Neuronal stem cell (in vitro differentiated cells): Measurements from ENCODE around the gene CA5A.
A peak's percentile ranks its signal among the peaks of the same experiment; 100 is the strongest.
"Not testable (repeated sequence)": the region's sequence is repeated elsewhere in the genome, so short reads cannot be mapped to it uniquely, and the experiment has no call there.

Source experiments
- DNase-seq: peaks from one replicate; pipeline ENCODE4 v3.0.0-alpha.2; 2013; ENCODE audit warnings: low spot score
- H2AFZ ChIP-seq: one replicate; pipeline ENCODE4 v1.6.1; 2013; ENCODE audit warnings: mild to moderate bottlenecking, low read length, inconsistent platforms
- H2AK5ac ChIP-seq: 2 replicates; pipeline ENCODE4 v1.6.1; 2013; ENCODE audit warnings: low read depth, mild to moderate bottlenecking, inconsistent platforms, low read length, moderate library complexity, mixed read lengths
- H2BK120ac ChIP-seq: 2 replicates; pipeline ENCODE4 v1.6.1; 2013; ENCODE audit warnings: low read depth, mild to moderate bottlenecking, inconsistent platforms, low read length, moderate library complexity, mixed read lengths
- H2BK12ac ChIP-seq: one replicate; pipeline ENCODE4 v1.6.1; 2013; ENCODE audit warnings: low read length, inconsistent platforms
- H2BK15ac ChIP-seq: 2 replicates; pipeline ENCODE4 v1.6.1; 2013; ENCODE audit warnings: mild to moderate bottlenecking, low read length, inconsistent platforms, mixed read lengths
- H2BK5ac ChIP-seq: one replicate; pipeline ENCODE4 v1.6.1; 2013; ENCODE audit warnings: inconsistent platforms, mild to moderate bottlenecking, low read length, moderate library complexity
- H3K14ac ChIP-seq: one replicate; pipeline ENCODE4 v1.6.1; 2013; ENCODE audit warnings: low read length, inconsistent platforms
- H3K18ac ChIP-seq: 2 replicates; pipeline ENCODE4 v1.6.1; 2013; ENCODE audit warnings: low read length, inconsistent platforms
- H3K23ac ChIP-seq: 2 replicates; pipeline ENCODE4 v1.6.1; 2013; ENCODE audit warnings: low read depth, mild to moderate bottlenecking, mixed read lengths, low read length, inconsistent platforms; ENCODE audit not compliant: poor library complexity
- H3K27ac ChIP-seq: replicated peaks from 3 replicates; pipeline ENCODE4 v1.5.1; 2013; ENCODE audit warnings: low read length, inconsistent platforms
- H3K27me3 ChIP-seq, 3 experiments: 2 replicates each; pipeline ENCODE4 v1.6.1; 2013; ENCODE audit warnings: low read length in 3 of 3, mild to moderate bottlenecking in 2 of 3, inconsistent platforms in 1 of 3, low read depth in 1 of 3, mixed read lengths in 1 of 3, moderate library complexity in 1 of 3; ENCODE audit not compliant: control insufficient read depth in 3 of 3, insufficient read depth in 3 of 3
- H3K36me3 ChIP-seq, 2 donors: replicated peaks in 1 of 2; 2 replicates each; pipeline ENCODE4 v1.6.1; 2013; ENCODE audit warnings: low read length in 2 of 2; ENCODE audit not compliant: control insufficient read depth in 2 of 2, insufficient read depth in 2 of 2
- H3K4ac ChIP-seq: 2 replicates; pipeline ENCODE4 v1.6.1; 2013; ENCODE audit warnings: inconsistent platforms, mild to moderate bottlenecking, low read length, moderate library complexity
- H3K4me1 ChIP-seq, 2 donors: 1 replicate in 1 of 2; 2 replicates in 1 of 2; pipeline ENCODE4 v1.6.1; 2013; ENCODE audit warnings: low read length in 2 of 2, low read depth in 1 of 2; ENCODE audit not compliant: control insufficient read depth in 2 of 2, insufficient read depth in 1 of 2
- H3K4me2 ChIP-seq: one replicate; pipeline ENCODE4 v1.6.1; 2013; ENCODE audit warnings: mild to moderate bottlenecking, low read length, inconsistent platforms; ENCODE audit not compliant: insufficient read depth, poor library complexity, severe bottlenecking
- H3K4me3 ChIP-seq, 2 donors: 2 replicates each; pipeline ENCODE4 v1.5.1; 2013; ENCODE audit warnings: low read length in 2 of 2, mild to moderate bottlenecking in 2 of 2, inconsistent platforms in 1 of 2, moderate library complexity in 1 of 2
- H3K79me1 ChIP-seq: one replicate; pipeline ENCODE4 v1.6.1; 2013; ENCODE audit warnings: low read depth, mild to moderate bottlenecking, inconsistent platforms, low read length, moderate library complexity
- H3K9ac ChIP-seq: one replicate; pipeline ENCODE4 v1.6.1; 2013; ENCODE audit warnings: mild to moderate bottlenecking, low read depth, low read length, inconsistent platforms; ENCODE audit not compliant: poor library complexity
- H3K9me3 ChIP-seq, 2 donors: replicated peaks in 1 of 2; 2 replicates each; pipeline versions ENCODE3 to v1.6.1; 2013; ENCODE audit warnings: low read length in 2 of 2, mild to moderate bottlenecking in 2 of 2, inconsistent platforms in 1 of 2, low read depth in 1 of 2, mixed read lengths in 1 of 2, moderate library complexity in 1 of 2; ENCODE audit not compliant: control insufficient read depth in 2 of 2, insufficient read depth in 1 of 2
- H4K8ac ChIP-seq: one replicate; pipeline ENCODE4 v1.6.1; 2013; ENCODE audit warnings: low read depth, mild to moderate bottlenecking, inconsistent platforms, low read length, moderate library complexity
- H4K91ac ChIP-seq: one replicate; pipeline ENCODE4 v1.6.1; 2013; ENCODE audit warnings: low read length, low read depth, mild to moderate bottlenecking, inconsistent platforms; ENCODE audit not compliant: poor library complexity
- WGBS, 2 donors: extraction: QIAGEN DNeasy Blood & Tissue Kit; methylation state at CpG; one replicate each; pipeline ENCODE4 v1.1.7; 2013; ENCODE audit warnings: missing lambda C conversion rate in 2 of 2, mixed read lengths in 1 of 2; ENCODE audit not compliant: insufficient read length in 2 of 2, insufficient replicate concordance in 1 of 2; ENCODE audit errors: extremely low coverage in 2 of 2; 5-methylcytosine and 5-hydroxymethylcytosine counted together

Gene CA5A

DNA sequence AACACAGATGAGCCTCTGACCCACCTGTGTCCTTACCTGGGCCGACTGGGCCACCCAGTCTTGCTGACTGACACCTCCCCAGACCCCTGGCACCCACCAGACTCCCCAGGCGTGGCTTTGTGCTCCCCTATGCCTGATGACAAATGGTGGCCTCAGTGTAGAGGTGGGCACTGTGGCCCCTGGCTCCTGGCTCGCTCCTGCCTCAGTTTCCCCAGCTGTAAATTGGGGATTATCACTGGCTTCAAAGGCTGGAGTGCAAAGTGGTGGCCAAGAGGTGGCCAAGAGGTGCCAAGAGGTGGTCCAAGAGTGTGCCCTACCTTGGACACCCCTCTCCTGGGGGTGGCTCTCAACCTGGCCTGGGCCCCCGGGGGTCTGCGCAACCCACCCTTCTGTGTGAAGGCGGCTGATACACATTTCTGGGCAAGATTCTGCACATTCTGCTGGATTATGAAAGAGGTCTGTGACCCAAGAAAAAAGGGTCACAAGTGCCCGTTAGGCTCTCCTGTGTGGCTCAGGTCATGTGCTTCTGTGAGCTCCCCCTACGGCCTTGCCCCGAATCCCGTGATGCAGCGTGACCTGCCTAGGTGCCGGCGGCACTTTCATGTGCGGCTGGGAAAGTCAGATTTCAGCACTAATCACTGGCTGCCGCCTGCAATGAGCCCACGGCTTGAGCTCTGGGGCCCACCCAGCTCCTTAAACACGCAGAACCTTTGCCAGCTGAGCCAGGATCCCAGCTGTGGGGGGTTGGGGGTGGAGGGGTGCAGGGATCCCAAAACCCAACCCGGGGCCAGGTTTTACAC is 74.8 kb downstream of the CA5A start:
- not testable (repeated sequence) for H3K27ac ChIP-seq
- no CpG with 5 or more reads among the region's 18 CpGs for WGBS, 2 donors

DNA sequence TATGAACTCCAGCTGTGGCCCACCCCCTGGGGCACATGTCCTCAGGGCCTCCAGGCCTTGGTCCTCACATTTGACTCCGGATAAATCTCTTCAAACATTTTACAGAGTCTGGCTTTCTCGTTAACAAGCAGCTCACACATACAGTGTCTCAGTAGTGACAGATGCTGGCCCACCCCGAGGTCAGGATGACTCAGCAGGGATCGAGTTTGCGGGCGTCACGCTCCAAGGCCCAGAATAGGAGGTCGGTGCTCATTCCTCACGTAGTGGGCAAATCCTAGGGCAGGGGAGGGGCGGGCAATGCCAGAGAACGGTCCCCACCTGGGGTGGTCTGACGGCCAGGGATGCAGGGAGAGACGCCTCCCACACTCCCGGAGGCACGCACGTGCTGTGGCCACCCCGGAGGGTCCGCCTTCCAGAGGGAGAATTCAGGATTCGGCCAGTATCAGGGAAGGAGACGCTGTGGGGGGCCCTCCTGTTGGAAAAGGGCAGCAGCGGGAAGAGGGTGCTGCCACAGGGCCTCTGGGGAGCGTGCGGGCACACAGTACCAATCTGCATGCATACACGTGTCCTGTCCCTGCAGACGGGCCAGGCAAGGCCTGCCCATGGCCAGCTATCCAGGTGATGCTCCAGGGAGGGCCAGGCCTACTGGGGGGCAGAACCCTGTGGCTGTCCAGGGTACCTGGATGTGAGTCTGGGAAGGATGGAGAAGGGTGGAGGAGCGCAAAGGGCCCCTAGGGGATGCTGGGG is 75.6 kb downstream of the CA5A start:
- peak overlapping the region; percentile 48 for H3K18ac ChIP-seq
- no peak overlapping the region for H3K9ac ChIP-seq
- H3K4me3 ChIP-seq: no peak overlapping the region
- no peak overlapping the region for H2BK5ac ChIP-seq
- peak overlapping the region; percentile 89 for H3K23ac ChIP-seq
- no peak overlapping the region for H4K8ac ChIP-seq
- H3K9me3 ChIP-seq: no peaks in the 10 kb centered on the region
- H2AFZ ChIP-seq: no peak overlapping the region
- H3K27me3 ChIP-seq: no peaks in the 10 kb centered on the region
- H3K36me3 ChIP-seq: no peaks in the 10 kb centered on the region
- H3K14ac ChIP-seq: no peak overlapping the region
- no peak overlapping the region for H3K4ac ChIP-seq
- no peak overlapping the region for H2BK120ac ChIP-seq
- DNase-seq: no peak
- peaks cover 5 to 14% of the 10 kb centered on the region in 2 donors for H3K4me1 ChIP-seq
- no peaks in the 10 kb centered on the region for H3K79me1 ChIP-seq
- no peak overlapping the region for H3K4me2 ChIP-seq
- no peak overlapping the region for H4K91ac ChIP-seq
- no peak overlapping the region for H3K27ac ChIP-seq
- no CpG with 5 or more reads among the region's 26 CpGs for WGBS, 2 donors
- peak overlapping the region; percentile 53 for H2AK5ac ChIP-seq
- no peak overlapping the region for H2BK12ac ChIP-seq
- H2BK15ac ChIP-seq: peak overlapping the region; percentile 45

More for the DNA sequence above, 74.8 kb downstream of the CA5A start:
- not testable (repeated sequence) for H2AFZ ChIP-seq, H3K9ac ChIP-seq, H3K4ac ChIP-seq, H3K4me2 ChIP-seq, H2BK120ac ChIP-seq, H3K79me1 ChIP-seq, H3K27me3 ChIP-seq, H3K36me3 ChIP-seq, H3K14ac ChIP-seq, H3K23ac ChIP-seq, H3K9me3 ChIP-seq, H3K4me1 ChIP-seq, H4K91ac ChIP-seq, H2BK5ac ChIP-seq, H4K8ac ChIP-seq, DNase-seq, H2BK12ac ChIP-seq, H3K4me3 ChIP-seq
- Histone ChIP-seq H2BK15ac (peak overlapping the region; percentile 45), H2AK5ac (peak overlapping the region; percentile 53), H3K18ac (peak overlapping the region; percentile 27)

DNA sequence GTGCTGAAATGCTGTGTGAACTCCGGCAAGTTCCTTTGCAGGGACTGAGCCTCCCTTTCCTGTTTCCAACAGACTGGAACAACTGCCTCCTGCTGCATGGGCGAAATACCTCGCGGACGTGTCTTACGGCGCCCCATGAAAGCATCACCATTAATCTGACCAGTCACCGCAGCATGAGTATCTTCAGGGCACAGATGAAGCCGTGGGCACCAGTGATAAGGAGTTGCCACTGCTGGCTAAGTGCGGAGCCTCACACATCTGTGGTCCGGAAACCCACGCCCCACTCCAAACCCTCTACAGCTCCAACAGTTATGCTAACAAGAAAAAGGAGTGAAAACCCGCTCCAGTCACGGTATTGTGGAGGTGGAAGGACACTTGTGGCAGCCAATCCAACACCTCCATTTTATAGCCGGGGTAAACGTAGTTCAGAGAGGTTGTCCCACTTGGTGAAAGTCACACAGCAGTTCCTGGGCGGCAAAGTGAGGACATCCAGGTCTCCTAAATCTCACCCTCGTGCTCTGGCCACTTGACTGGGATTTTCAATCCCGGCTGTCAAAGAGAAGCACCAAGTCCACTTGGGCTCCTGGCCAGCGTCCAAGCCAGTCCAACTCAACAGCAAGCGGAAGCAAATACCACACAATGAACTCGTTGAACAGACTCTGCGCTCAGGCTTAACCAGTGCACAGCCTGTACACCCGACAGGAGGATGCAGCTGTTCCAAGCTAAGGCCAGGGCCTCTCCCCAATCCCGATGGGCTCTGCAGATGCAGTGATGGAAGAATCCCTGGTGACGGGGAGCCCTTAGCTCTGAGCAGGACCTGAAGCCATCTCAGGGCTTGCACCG is 78.0 kb downstream of the CA5A start:
- not testable (repeated sequence) for H4K8ac ChIP-seq, H3K4me2 ChIP-seq, H3K14ac ChIP-seq, H3K23ac ChIP-seq, H3K9ac ChIP-seq, H3K4ac ChIP-seq, H3K4me3 ChIP-seq, H2AFZ ChIP-seq, H3K27ac ChIP-seq, H3K79me1 ChIP-seq, H2BK15ac ChIP-seq, H3K27me3 ChIP-seq, H3K36me3 ChIP-seq, H2BK120ac ChIP-seq, H2BK12ac ChIP-seq, H3K18ac ChIP-seq, H2BK5ac ChIP-seq, DNase-seq, H2AK5ac ChIP-seq, H4K91ac ChIP-seq, H3K9me3 ChIP-seq
- no CpG with 5 or more reads among the region's 27 CpGs for WGBS, 2 donors
- peaks cover 10 to 23% of the 10 kb centered on the region in 2 donors for H3K4me1 ChIP-seq
